ENCODE data around the gene CARM1. TPM values are rescaled to one million over a fixed set of nuclear protein-coding genes. Genes with fewer than 3 reads are reported as not detected.

The CARM1 gene
- total RNA-seq, 1 donor from 2014 or later = 32.5 TPM

DNA sequence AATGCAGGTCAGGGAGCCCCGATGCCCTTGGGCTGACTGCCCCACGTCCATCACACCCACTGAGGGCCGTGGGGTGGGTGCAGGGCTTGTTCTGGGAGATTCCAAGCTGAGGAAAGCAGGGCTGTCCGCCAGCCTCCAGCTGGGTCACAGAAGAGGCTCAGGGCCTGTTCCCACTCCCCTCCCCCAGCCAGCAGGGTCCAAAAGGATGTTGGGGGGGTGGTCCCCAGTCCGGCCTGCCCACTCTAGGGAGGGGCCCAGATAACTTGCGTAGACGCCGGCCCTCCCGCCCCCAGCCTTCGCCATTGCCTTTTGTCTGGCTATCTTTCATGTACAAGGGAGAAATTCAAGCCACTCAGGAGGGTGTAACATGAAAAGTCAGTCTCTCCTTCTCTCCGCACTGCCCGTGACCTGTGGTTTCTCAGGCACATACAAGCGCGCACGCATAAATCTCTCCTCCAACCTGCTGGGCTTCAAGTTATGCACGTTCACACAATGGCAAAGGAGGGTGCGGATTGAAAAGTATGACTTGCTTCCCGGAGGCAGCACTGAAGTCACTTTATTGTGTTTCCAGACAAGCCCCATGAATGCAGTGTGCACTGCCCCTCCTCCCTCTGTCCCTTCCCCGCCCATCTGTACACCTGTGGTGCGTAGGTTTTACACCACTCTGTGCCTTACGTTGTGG lies 20.2 kb downstream of the CARM1 start:
- intact Hi-C loops (cut with micrococcal nuclease) = no loop called here
- peak; percentile 47 for DNase-seq
- ATAC-seq = peak; percentile 57

DNA sequence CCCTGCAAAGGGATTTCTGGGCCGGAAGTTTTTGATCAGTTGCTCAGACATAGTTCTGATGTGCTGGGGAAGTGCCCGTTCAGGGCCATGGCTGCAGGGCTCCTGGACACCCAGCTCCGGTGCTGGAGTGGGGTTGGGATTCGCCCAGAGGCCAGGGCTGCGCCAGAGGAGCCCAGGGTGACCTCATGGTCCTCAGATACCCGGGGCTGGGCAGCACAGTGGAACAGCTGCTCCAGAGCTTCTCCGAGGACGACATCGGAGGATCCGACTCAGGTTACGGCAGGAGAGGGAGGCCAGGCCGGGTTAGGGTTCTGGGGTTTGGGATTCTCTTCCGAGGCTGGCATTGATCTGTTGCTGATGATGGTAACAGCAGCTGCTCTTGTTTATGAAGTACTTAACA lies 20.9 kb downstream of the CARM1 start:
- peak; percentile 46 for ATAC-seq
- intact Hi-C loops (cut with micrococcal nuclease) = no loop called here
- peak; percentile 43 for DNase-seq

- ATAC-seq = no peak
- no peak for DNase-seq
- intact Hi-C loops (cut with micrococcal nuclease) = no loop called here
These were observed 23.5 kb downstream of the CARM1 start for GRCh38 chr19:10894911-10895213.

GRCh38 chr19:10895363-10895762 lies 24.0 kb downstream of the CARM1 start:
- intact Hi-C loops (cut with micrococcal nuclease) = no loop called here
- DNase-seq (no peak), ATAC-seq (no peak)

- no peak for DNase-seq
- ATAC-seq = no peak
- intact Hi-C loops (cut with micrococcal nuclease) = no loop called here
These were observed 24.6 kb downstream of the CARM1 start for GRCh38 chr19:10895920-10896319.

DNA sequence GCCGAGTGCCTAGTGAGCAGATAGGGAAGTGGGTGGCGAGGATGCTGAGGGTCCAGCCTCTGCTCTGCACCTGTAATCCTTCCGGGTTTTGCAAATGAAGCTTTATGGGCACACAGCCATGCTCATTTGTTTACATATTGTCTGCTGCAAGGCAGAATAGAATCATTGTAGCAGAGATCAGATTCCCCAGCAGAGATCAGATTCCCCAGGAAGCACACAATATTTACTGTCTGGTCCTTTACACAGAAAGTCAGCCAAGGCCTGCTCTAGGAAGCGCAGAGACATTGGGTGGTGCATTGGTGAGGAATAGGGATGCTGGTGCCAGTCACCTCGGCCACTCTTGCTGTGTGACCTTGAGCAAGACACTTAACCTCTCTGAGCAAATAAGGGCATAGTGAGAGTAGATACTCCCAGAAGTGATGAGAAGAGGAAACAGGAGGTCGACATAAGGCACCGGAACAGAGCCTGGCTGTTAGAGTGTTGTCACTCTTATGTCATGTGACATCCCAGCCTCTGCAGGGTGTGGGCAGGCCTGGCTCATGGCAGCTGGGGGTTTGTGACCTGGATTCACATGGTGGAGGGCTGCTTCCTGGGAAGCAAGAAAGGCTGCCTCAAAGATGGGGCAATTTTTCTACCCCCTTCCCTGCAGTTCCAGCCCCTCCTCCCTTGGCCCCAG lies 25.6 kb downstream of the CARM1 start:
- intact Hi-C loops (cut with micrococcal nuclease) = no loop called here
- ATAC-seq (no peak), DNase-seq (no peak)

GRCh38 chr19:10898633-10899032 lies 27.3 kb downstream of the CARM1 start:
- ATAC-seq (peak; percentile 14), DNase-seq (no peak)
- intact Hi-C loops (cut with micrococcal nuclease) = no loop called here

- DNase-seq = peak; percentile 81
- peak; percentile 88 for ATAC-seq
- intact Hi-C loops (cut with micrococcal nuclease) = no loop called here
These were observed 27.8 kb downstream of the CARM1 start for GRCh38 chr19:10899151-10899653.

DNA sequence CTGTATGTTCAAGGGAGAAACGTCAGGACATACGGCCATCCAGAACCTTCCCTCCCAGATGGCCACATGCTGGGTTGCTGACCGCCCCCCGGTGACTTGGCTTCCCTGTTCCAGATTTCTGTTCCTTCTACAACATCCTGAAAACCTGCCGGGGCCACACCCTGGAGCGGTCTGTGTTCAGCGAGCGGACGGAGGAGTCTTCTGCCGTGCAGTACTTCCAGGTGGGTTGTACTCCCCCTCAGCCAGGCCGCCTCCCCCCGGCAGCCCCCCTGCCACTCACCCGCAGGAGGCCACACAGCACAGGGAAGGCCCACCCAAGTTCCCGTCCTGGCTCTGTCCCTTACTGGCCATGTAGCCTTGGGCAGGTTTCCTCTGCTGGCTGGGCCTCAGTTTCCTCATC lies 36.6 kb downstream of the CARM1 start:
- intact Hi-C loops (cut with micrococcal nuclease) = no loop called here
- no peak for DNase-seq
- no peak for ATAC-seq

DNA sequence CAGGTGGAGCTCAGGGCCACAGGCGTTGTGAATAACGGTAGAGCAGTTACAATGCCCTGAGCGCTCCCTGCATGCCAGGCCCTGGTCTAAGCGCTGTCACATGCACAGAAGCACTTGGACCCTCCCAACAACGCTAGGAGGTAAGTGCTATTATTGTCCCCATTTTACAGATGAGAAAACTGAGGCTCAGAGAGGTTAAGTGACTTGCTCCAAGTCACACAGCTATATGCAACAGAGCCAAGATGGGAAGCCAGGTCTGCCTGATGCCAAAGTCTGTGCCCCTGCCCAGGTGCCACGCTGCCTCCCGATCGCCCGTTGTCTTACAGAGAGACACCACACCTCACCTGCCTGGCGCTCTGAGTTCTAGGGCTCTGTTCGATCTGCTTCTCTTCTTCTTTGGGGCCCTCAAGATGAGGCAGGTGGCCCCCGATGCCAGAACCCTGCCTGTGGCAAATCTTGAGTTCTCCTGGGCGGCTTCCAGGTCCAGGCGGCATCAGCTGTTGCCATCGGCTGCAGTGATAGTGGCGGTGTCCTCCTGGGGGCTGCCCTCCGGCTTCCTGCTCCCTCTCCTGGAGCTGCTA lies 37.1 kb downstream of the CARM1 start:
- DNase-seq (no peak), ATAC-seq (no peak)
- intact Hi-C loops (cut with micrococcal nuclease) = no loop called here

DNA sequence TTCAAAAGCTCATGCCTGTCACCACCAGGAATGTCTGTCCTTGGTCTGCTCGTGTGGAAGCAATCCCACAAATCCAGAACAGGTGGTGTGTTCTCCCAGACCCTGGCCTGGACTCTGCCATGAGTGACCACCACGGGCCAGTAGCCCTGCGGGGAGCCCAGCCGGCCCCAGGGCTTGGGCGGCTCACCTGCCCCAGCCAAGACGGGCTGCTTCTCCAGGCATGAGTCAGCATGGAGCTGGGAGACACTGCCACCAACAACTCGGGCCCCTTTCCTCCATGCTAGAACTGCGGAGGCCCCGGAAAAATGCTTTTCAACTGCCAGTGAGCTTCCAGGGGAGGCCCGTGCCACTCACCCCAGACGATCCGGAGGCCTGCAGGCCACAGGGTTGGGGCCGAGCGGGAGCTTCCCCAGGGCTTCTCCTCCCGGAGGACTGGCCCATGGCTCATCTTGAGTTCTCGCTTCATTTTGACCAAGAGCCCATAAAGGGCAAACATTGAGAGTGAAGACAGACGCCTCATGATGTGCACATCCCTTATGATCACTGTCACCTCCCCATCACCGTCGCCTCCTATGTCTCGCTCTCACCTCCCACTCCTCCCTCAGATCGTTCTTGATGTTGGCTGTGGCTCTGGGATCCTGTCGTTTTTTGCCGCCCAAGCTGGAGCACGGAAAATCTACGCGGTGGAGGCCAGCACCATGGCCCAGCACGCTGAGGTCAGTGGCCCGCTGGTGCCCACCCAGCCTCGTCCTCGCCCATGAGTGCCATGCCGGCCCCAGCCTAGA lies 40.4 kb downstream of the CARM1 start:
- intact Hi-C loops (cut with micrococcal nuclease) = no loop called here
- ATAC-seq (no peak), DNase-seq (no peak)

GRCh38 chr19:10912619-10913018 lies 41.3 kb downstream of the CARM1 start:
- no peak for DNase-seq
- ATAC-seq = no peak
- intact Hi-C loops (cut with micrococcal nuclease) = no loop called here

GRCh38 chr19:10913716-10914340 lies 42.5 kb downstream of the CARM1 start:
- ATAC-seq (no peak), DNase-seq (no peak)
- intact Hi-C loops (cut with micrococcal nuclease) = no loop called here

DNA sequence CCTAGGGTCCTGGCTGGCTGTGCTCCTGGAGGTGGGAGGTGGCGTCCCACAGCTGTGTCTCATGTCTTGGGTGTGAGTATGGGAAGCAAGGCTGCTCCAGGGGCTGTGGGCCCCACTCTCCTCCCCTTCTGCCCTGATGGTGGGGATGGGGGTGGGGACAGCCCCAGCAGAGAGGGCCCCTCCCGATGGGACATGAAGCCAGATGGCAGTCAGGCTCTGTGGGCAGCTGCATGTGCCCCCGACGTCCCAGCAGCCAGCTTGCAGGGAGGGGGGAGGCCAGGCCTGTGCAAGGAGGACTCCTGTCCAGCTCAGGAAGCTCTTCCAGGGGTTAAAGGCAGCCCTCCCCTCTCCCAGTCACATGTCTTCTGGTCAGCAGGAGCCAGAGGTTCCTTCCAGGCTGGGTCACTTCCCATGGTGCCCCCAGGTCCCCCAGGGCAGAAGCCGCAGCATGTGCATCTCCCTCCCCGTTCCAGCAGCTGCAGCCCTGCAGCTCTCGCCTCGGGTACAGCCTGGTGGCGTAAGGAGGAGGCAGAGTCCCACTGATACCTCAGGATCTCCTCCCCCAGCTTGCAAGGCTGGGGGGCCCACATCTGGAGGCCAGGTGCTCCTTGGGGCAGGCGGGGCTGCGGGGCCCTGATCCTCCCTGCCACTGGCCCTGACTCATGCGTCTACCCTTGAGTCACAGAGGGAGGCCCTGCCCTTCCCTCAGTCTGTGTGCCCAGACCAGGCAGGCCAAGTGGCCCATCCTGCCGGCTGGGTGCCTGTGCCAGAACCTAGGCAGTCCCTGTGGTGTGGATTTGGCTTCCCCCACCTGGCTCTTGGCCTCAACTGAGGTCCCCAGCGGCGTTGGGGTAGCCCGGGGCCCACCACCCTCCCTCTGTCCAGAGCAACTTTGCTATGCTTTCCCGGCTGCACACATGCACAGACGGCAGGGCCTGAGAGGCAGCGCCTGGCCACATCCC lies 44.1 kb downstream of the CARM1 start:
- no peak for DNase-seq
- ATAC-seq = peak; percentile 20
- intact Hi-C loops (cut with micrococcal nuclease) = no loop called here

- intact Hi-C loops (cut with micrococcal nuclease) = no loop called here
- ATAC-seq = no peak
These were observed 45.2 kb downstream of the CARM1 start for GRCh38 chr19:10916602-10917001.

DNA sequence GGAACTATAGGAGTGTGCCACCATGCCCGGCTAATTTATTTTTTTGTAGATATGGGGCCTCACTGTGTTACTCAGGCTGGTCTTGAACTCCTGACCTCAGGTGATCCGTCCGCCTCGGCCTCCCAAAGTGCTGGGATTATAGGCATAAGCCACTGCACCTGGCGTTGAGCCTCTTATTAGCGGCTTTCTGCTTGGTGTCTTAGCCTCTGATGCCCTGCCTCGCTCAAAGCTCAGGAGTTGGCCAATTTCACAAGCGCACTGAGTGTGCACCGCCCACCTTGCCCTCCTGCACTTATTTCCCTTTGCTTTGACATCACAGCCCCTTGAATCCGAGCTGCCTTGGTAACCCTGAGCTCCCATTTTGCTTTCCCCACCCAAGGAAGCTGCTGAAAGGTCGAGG lies 47.0 kb downstream of the CARM1 start:
- DNase-seq (no peak), ATAC-seq (no peak)
- intact Hi-C loops (cut with micrococcal nuclease) = no loop called here

More at GRCh38 chr19:10916602-10917001, 45.2 kb downstream of the CARM1 start:
- DNase-seq = no peak

- intact Hi-C loops (cut with micrococcal nuclease) = no loop called here
- DNase-seq = no peak
- no peak for ATAC-seq
These were observed 48.3 kb downstream of the CARM1 start for GRCh38 chr19:10919352-10920287.
